ENCODE data around the gene SCIMP. TPM values are rescaled to one million over a fixed set of nuclear protein-coding genes. Genes with fewer than 3 reads are reported as not detected.

The SCIMP gene
- total RNA-seq, 1 experiment from 2014 or later, result not detected

DNA sequence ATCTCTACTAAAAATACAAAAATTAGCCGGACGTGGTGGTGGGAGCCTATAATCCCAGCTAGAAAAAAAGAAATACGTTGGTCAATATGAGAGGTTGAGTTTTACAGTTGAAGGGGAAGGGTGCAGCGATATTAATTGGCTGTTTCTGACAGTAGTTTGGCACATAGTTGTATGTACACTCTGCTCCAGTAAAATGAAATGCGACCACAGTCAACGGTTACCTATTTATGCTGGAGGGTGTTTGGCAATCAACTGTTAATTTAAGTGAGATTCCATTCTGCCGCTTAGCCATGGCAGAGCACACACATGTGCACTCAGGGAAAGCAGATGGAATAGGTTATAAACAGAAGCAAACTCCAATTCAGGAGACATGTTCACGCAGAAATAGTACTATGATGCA is 33.6 kb downstream of the SCIMP start:
- Histone ChIP-seq H3K36me3 (ENCODE audit: control insufficient read depth in 1 of 2, insufficient read depth in 2 of 2, low read length in 2 of 2) (no peaks in the 10 kb centered on the region), H3K4me1 (ENCODE audit: control insufficient read depth in 1 of 2, insufficient read depth in 2 of 2, low read length in 2 of 2) (peaks cover 0 to 4% of the 10 kb centered on the region in 2 experiments; a peak in 1 of 4 replicates), H2AFZ (ENCODE audit: low read depth, low read length, poor library complexity, severe bottlenecking) (no peak overlapping the region), H3K4me2 (ENCODE audit: low read length) (no peak overlapping the region), H3K79me2 (ENCODE audit: insufficient read depth, low read length) (no peaks in the 10 kb centered on the region), H3K9ac (ENCODE audit: low read length) (no peak overlapping the region), H4K20me1 (ENCODE audit: insufficient read depth) (no peaks in the 10 kb centered on the region), H3K27ac (ENCODE audit: low read depth, low read length) (no peak overlapping the region), H3K9me2 (ENCODE audit: insufficient read depth) (no peaks in the 10 kb centered on the region), H3K9me3 (ENCODE audit: control insufficient read depth in 1 of 2, insufficient read depth in 1 of 2, low read depth in 1 of 2, low read length in 2 of 2) (no peaks in the 10 kb centered on the region), H3K27me3 (ENCODE audit: insufficient read depth, low read length) (no peaks in the 10 kb centered on the region), H3K4me3 (replicated peaks in 1 of 2; ENCODE audit: low read depth in 1 of 2, low read length in 2 of 2) (no peak overlapping the region)
- BruUV-seq (replicated peaks), result no TSS peak
- ChIA-PET RAD21 (ENCODE audit: low non-redundant PET in 1 of 2, low total read pairs in 2 of 2, uncharacterized antibody in 2 of 2, unreplicated experiment in 2 of 2) (no interaction called here), CTCF (no interaction called here), POLR2A (no interaction called here)
- ATAC-seq (no peak), DNase-seq (ENCODE audit: low read depth, low spot score) (no peak)
- TF ChIP-seq CBX3 (IDR thresholded peaks at IDR 0.05; ENCODE audit: low read depth), result no peak
- TF ChIP-seq ZBTB33 (IDR thresholded peaks at IDR 0.05; ENCODE audit: extremely low read depth, insufficient replicate concordance, low read length), result no peak
- no peak for TF ChIP-seq JUND (IDR thresholded peaks at IDR 0.05)
- TF ChIP-seq SP1 (IDR thresholded peaks at IDR 0.05; ENCODE audit: low read depth), result no peak
- no peak for TF ChIP-seq ATF3 (IDR thresholded peaks at IDR 0.05)
- no peak for TF ChIP-seq RAD21 (IDR thresholded peaks at IDR 0.05; ENCODE audit: low read depth)
- no peak for TF ChIP-seq FOSL1 (IDR thresholded peaks at IDR 0.05; ENCODE audit: low read depth)
- no peak for TF ChIP-seq YY1 (IDR thresholded peaks at IDR 0.05; ENCODE audit: extremely low read depth, insufficient replicate concordance, low read depth, low read length)
- no peak for TF ChIP-seq ZNF274 (IDR thresholded peaks at IDR 0.05; ENCODE audit: low read depth, low read length)
- no peak for TF ChIP-seq POLR2AphosphoS5 (IDR thresholded peaks at IDR 0.05; ENCODE audit: low read depth, low read length)
- intact Hi-C loops (cut with micrococcal nuclease), result no loop called here

Data from HCT116 (cell line).